ENCODE data around the gene HOXD1. TPM values are rescaled to one million over a fixed set of nuclear protein-coding genes. Genes with fewer than 3 reads are reported as not detected.

HOXD1 gene
- total and polyA plus RNA-seq, 2 donors (not counting 1 experiment from before 2014, with no cell fraction given): not detected

GRCh38 chr2:176211110-176211509 is 22.6 kb downstream of the HOXD1 start:
- Histone ChIP-seq H3K4me3 (replicated peaks in 1 of 4; ENCODE audit: control extremely low read depth in 1 of 4, insufficient read depth in 1 of 4, low read depth in 3 of 4, low read length in 4 of 4) (no peak overlapping the region), H3K27ac (ENCODE audit: insufficient read depth, low read length) (no peak overlapping the region), H4K20me1 (ENCODE audit: control insufficient read depth, extremely low read depth, insufficient read depth, low read length) (no peaks in the 10 kb centered on the region), H3K79me2 (ENCODE audit: control insufficient read depth, insufficient read depth, low read length) (no peaks in the 10 kb centered on the region), H3K9ac (ENCODE audit: insufficient read depth, low read length) (no peak overlapping the region), H2AFZ (ENCODE audit: low read length) (no peak overlapping the region), H3K4me1 (ENCODE audit: control insufficient read depth, extremely low read depth, insufficient read depth, low read length) (no peaks in the 10 kb centered on the region), H3K4me2 (ENCODE audit: extremely low read depth, insufficient read depth, low read length) (no peak overlapping the region), H3K36me3 (ENCODE audit: control insufficient read depth, insufficient read depth, low read length) (no peaks in the 10 kb centered on the region), H3K27me3 (ENCODE audit: control insufficient read depth, insufficient read depth, low read length) (no peaks in the 10 kb centered on the region), H3K9me3 (ENCODE audit: control insufficient read depth, insufficient read depth, low read depth, low read length) (no peaks in the 10 kb centered on the region)
- TF ChIP-seq EZH2 (IDR thresholded peaks at IDR 0.05; ENCODE audit: low read length, missing control alignments) (no peak), CTCF (conservative IDR thresholded peaks at IDR 0.05 in 1 of 2, IDR thresholded peaks at IDR 0.05 in 1 of 2; ENCODE audit: low read depth in 1 of 2, low read length in 2 of 2) (no peak)
- no peak for DNase-seq (ENCODE audit: low read depth in 2 of 2)

GRCh38 chr2:176212276-176212675 is 23.8 kb downstream of the HOXD1 start:
- Histone ChIP-seq H3K36me3 (ENCODE audit: control insufficient read depth, insufficient read depth, low read length) (no peaks in the 10 kb centered on the region), H3K9ac (ENCODE audit: insufficient read depth, low read length) (no peak overlapping the region), H3K4me3 (replicated peaks in 1 of 4; ENCODE audit: control extremely low read depth in 1 of 4, insufficient read depth in 1 of 4, low read depth in 3 of 4, low read length in 4 of 4) (no peak overlapping the region), H2AFZ (ENCODE audit: low read length) (no peak overlapping the region), H4K20me1 (ENCODE audit: control insufficient read depth, extremely low read depth, insufficient read depth, low read length) (no peaks in the 10 kb centered on the region), H3K27me3 (ENCODE audit: control insufficient read depth, insufficient read depth, low read length) (no peaks in the 10 kb centered on the region), H3K79me2 (ENCODE audit: control insufficient read depth, insufficient read depth, low read length) (no peaks in the 10 kb centered on the region), H3K4me1 (ENCODE audit: control insufficient read depth, extremely low read depth, insufficient read depth, low read length) (no peaks in the 10 kb centered on the region), H3K9me3 (ENCODE audit: control insufficient read depth, insufficient read depth, low read depth, low read length) (no peaks in the 10 kb centered on the region), H3K4me2 (ENCODE audit: extremely low read depth, insufficient read depth, low read length) (no peak overlapping the region), H3K27ac (ENCODE audit: insufficient read depth, low read length) (no peak overlapping the region)
- DNase-seq (ENCODE audit: low read depth in 2 of 2): no peak
- TF ChIP-seq CTCF (conservative IDR thresholded peaks at IDR 0.05 in 1 of 2, IDR thresholded peaks at IDR 0.05 in 1 of 2; ENCODE audit: low read depth in 1 of 2, low read length in 2 of 2) (no peak), EZH2 (IDR thresholded peaks at IDR 0.05; ENCODE audit: low read length, missing control alignments) (no peak)

- H3K4me3 ChIP-seq (replicated peaks in 1 of 4; ENCODE audit: control extremely low read depth in 1 of 4, insufficient read depth in 1 of 4, low read depth in 3 of 4, low read length in 4 of 4): no peak overlapping the region
- no peak overlapping the region for H3K4me2 ChIP-seq (ENCODE audit: extremely low read depth, insufficient read depth, low read length)
- H3K79me2 ChIP-seq (ENCODE audit: control insufficient read depth, insufficient read depth, low read length): no peaks in the 10 kb centered on the region
- H3K27ac ChIP-seq (ENCODE audit: insufficient read depth, low read length): no peak overlapping the region
- H4K20me1 ChIP-seq (ENCODE audit: control insufficient read depth, extremely low read depth, insufficient read depth, low read length): no peaks in the 10 kb centered on the region
- DNase-seq (ENCODE audit: low read depth in 2 of 2): no peak
- H3K9me3 ChIP-seq (ENCODE audit: control insufficient read depth, insufficient read depth, low read depth, low read length): no peaks in the 10 kb centered on the region
- no peak overlapping the region for H2AFZ ChIP-seq (ENCODE audit: low read length)
- TF ChIP-seq CTCF (conservative IDR thresholded peaks at IDR 0.05 in 1 of 2, IDR thresholded peaks at IDR 0.05 in 1 of 2; ENCODE audit: low read depth in 1 of 2, low read length in 2 of 2) (no peak), EZH2 (IDR thresholded peaks at IDR 0.05; ENCODE audit: low read length, missing control alignments) (no peak)
- no peaks in the 10 kb centered on the region for H3K4me1 ChIP-seq (ENCODE audit: control insufficient read depth, extremely low read depth, insufficient read depth, low read length)
- no peak overlapping the region for H3K9ac ChIP-seq (ENCODE audit: insufficient read depth, low read length)
- no peaks in the 10 kb centered on the region for H3K27me3 ChIP-seq (ENCODE audit: control insufficient read depth, insufficient read depth, low read length)
- H3K36me3 ChIP-seq (ENCODE audit: control insufficient read depth, insufficient read depth, low read length): no peaks in the 10 kb centered on the region
These were observed 24.9 kb downstream of the HOXD1 start for GRCh38 chr2:176213406-176213805.

Data from fibroblast of lung (primary cell).